Stimulated activated memory B cell treated with anti-CD40 and anti-IgM and Interleukin-4, amounts not matched to agents 10 μg/mL and 1 μg/mL and 100 μg/mL, for 72 hours (primary cell): Measurements from ENCODE around the gene BBS9.
"Not testable (repeated sequence)": the region's sequence is repeated elsewhere in the genome, so short reads cannot be mapped to it uniquely, and the experiment has no call there.

Experiments
- ATAC-seq: fragments of 150-1000 bp; cut with Tn5 transposase; 2 replicates; pipeline ENCODE4 v1.10.0; 2021
- H3K27ac Mint-ChIP-seq: one replicate; pipeline ENCODE4 v1.8.0; 2022; ENCODE audit warnings: mild to moderate bottlenecking, mixed read lengths
- H3K27me3 Mint-ChIP-seq: one replicate; pipeline ENCODE4 v1.8.0; 2022; ENCODE audit warnings: mixed read lengths
- H3K36me3 Mint-ChIP-seq: one replicate; pipeline ENCODE4 v1.8.0; 2022; ENCODE audit warnings: mixed read lengths
- H3K4me1 Mint-ChIP-seq: one replicate; pipeline ENCODE4 v1.8.0; 2022; ENCODE audit warnings: mixed read lengths
- H3K4me3 Mint-ChIP-seq: one replicate; pipeline ENCODE4 v1.8.0; 2022; ENCODE audit warnings: mild to moderate bottlenecking, moderate library complexity, mixed read lengths
- H3K9me3 Mint-ChIP-seq: one replicate; pipeline ENCODE4 v1.8.0; 2022; ENCODE audit warnings: mixed read lengths

BBS9 gene

GRCh38 chr7:33201821-33202220, 72.5 kb downstream of the BBS9 start:
- H3K9me3 Mint-ChIP-seq, result peaks cover 6% of the 10 kb centered on the region
- H3K27ac Mint-ChIP-seq, result no peak overlapping the region
- peaks cover 24% of the 10 kb centered on the region for H3K36me3 Mint-ChIP-seq
- H3K4me3 Mint-ChIP-seq, result no peak overlapping the region
- H3K27me3 Mint-ChIP-seq, result no peaks in the 10 kb centered on the region
- peaks cover 6% of the 10 kb centered on the region for H3K4me1 Mint-ChIP-seq
- ATAC-seq, result no peak

GRCh38 chr7:33210958-33211357, 81.6 kb downstream of the BBS9 start:
- H3K4me1 Mint-ChIP-seq, result no peaks in the 10 kb centered on the region
- no peak for ATAC-seq
- peaks cover 76% of the 10 kb centered on the region for H3K36me3 Mint-ChIP-seq
- no peak overlapping the region for H3K4me3 Mint-ChIP-seq
- H3K27ac Mint-ChIP-seq, result no peak overlapping the region
- H3K9me3 Mint-ChIP-seq, result peaks cover 26% of the 10 kb centered on the region
- H3K27me3 Mint-ChIP-seq, result no peaks in the 10 kb centered on the region

- no peaks in the 10 kb centered on the region for H3K27me3 Mint-ChIP-seq
- H3K9me3 Mint-ChIP-seq, result peaks cover 26% of the 10 kb centered on the region
- H3K36me3 Mint-ChIP-seq, result peaks cover 76% of the 10 kb centered on the region
- H3K4me1 Mint-ChIP-seq, result no peaks in the 10 kb centered on the region
- no peak for ATAC-seq
- no peak overlapping the region for H3K27ac Mint-ChIP-seq
- no peak overlapping the region for H3K4me3 Mint-ChIP-seq
These were observed 82.8 kb downstream of the BBS9 start for GRCh38 chr7:33212144-33212543.

GRCh38 chr7:33215992-33216391, 86.6 kb downstream of the BBS9 start:
- peaks cover 18% of the 10 kb centered on the region for H3K9me3 Mint-ChIP-seq
- no peak overlapping the region for H3K4me3 Mint-ChIP-seq
- no peaks in the 10 kb centered on the region for H3K27me3 Mint-ChIP-seq
- no peak for ATAC-seq
- no peak overlapping the region for H3K27ac Mint-ChIP-seq
- H3K4me1 Mint-ChIP-seq, result no peaks in the 10 kb centered on the region
- peaks cover 60% of the 10 kb centered on the region for H3K36me3 Mint-ChIP-seq

- Mint-ChIP-seq H3K4me1 (no peaks in the 10 kb centered on the region), H3K36me3 (peaks cover 44% of the 10 kb centered on the region), H3K9me3 (peaks cover 6% of the 10 kb centered on the region), H3K4me3 (no peak overlapping the region), H3K27ac (no peak overlapping the region), H3K27me3 (no peaks in the 10 kb centered on the region)
- ATAC-seq, result no peak
These were observed 88.2 kb downstream of the BBS9 start for GRCh38 chr7:33217595-33217994.

- H3K36me3 Mint-ChIP-seq, result peaks cover 30% of the 10 kb centered on the region
- H3K4me3 Mint-ChIP-seq, ATAC-seq, H3K4me1 Mint-ChIP-seq, H3K27ac Mint-ChIP-seq, H3K9me3 Mint-ChIP-seq, H3K27me3 Mint-ChIP-seq: not testable (repeated sequence)
These were observed 89.6 kb downstream of the BBS9 start for GRCh38 chr7:33218841-33219535.

GRCh38 chr7:33220231-33220630, 90.9 kb downstream of the BBS9 start:
- no peak overlapping the region for H3K27ac Mint-ChIP-seq
- H3K4me1 Mint-ChIP-seq, result no peaks in the 10 kb centered on the region
- H3K36me3 Mint-ChIP-seq, result peaks cover 20% of the 10 kb centered on the region
- H3K9me3 Mint-ChIP-seq, result peaks cover 3% of the 10 kb centered on the region
- no peak for ATAC-seq
- H3K4me3 Mint-ChIP-seq, result no peak overlapping the region
- no peaks in the 10 kb centered on the region for H3K27me3 Mint-ChIP-seq

GRCh38 chr7:33221390-33221789, 92.0 kb downstream of the BBS9 start:
- ATAC-seq, result no peak
- Mint-ChIP-seq H3K9me3 (peaks cover 3% of the 10 kb centered on the region), H3K27me3 (no peaks in the 10 kb centered on the region), H3K27ac (no peak overlapping the region), H3K4me1 (no peaks in the 10 kb centered on the region), H3K36me3 (peaks cover 14% of the 10 kb centered on the region), H3K4me3 (no peak overlapping the region)

GRCh38 chr7:33232632-33233145, 103.3 kb downstream of the BBS9 start:
- H3K27ac Mint-ChIP-seq, result no peak overlapping the region
- H3K36me3 Mint-ChIP-seq, result peaks cover 9% of the 10 kb centered on the region
- no peak overlapping the region for H3K4me3 Mint-ChIP-seq
- no peaks in the 10 kb centered on the region for H3K27me3 Mint-ChIP-seq
- ATAC-seq, result no peak
- no peaks in the 10 kb centered on the region for H3K9me3 Mint-ChIP-seq
- H3K4me1 Mint-ChIP-seq, result no peaks in the 10 kb centered on the region

GRCh38 chr7:33233659-33234058, 104.3 kb downstream of the BBS9 start:
- H3K9me3 Mint-ChIP-seq, result no peaks in the 10 kb centered on the region
- peaks cover 9% of the 10 kb centered on the region for H3K36me3 Mint-ChIP-seq
- no peak overlapping the region for H3K4me3 Mint-ChIP-seq
- no peaks in the 10 kb centered on the region for H3K4me1 Mint-ChIP-seq
- ATAC-seq, result no peak
- no peak overlapping the region for H3K27ac Mint-ChIP-seq
- H3K27me3 Mint-ChIP-seq, result no peaks in the 10 kb centered on the region

- H3K27ac Mint-ChIP-seq, result peak overlapping the region; percentile 19
- no peaks in the 10 kb centered on the region for H3K9me3 Mint-ChIP-seq
- ATAC-seq, result no peak
- H3K36me3 Mint-ChIP-seq, result no peaks in the 10 kb centered on the region
- H3K4me1 Mint-ChIP-seq, result no peaks in the 10 kb centered on the region
- H3K4me3 Mint-ChIP-seq, result no peak overlapping the region
- H3K27me3 Mint-ChIP-seq, result no peaks in the 10 kb centered on the region
These were observed 107.7 kb downstream of the BBS9 start for GRCh38 chr7:33237036-33237435.

- no peak overlapping the region for H3K27ac Mint-ChIP-seq
- peaks cover 5% of the 10 kb centered on the region for H3K4me1 Mint-ChIP-seq
- no peaks in the 10 kb centered on the region for H3K9me3 Mint-ChIP-seq
- no peak for ATAC-seq
- H3K36me3 Mint-ChIP-seq, result no peaks in the 10 kb centered on the region
- no peaks in the 10 kb centered on the region for H3K27me3 Mint-ChIP-seq
- no peak overlapping the region for H3K4me3 Mint-ChIP-seq
These were observed 114.0 kb downstream of the BBS9 start for GRCh38 chr7:33243319-33243881.

GRCh38 chr7:33248671-33249070, 119.3 kb downstream of the BBS9 start:
- no peak for ATAC-seq
- peaks cover 5% of the 10 kb centered on the region for H3K4me1 Mint-ChIP-seq
- H3K4me3 Mint-ChIP-seq, result no peak overlapping the region
- peaks cover 22% of the 10 kb centered on the region for H3K36me3 Mint-ChIP-seq
- H3K9me3 Mint-ChIP-seq, result peaks cover 7% of the 10 kb centered on the region
- no peak overlapping the region for H3K27ac Mint-ChIP-seq
- no peaks in the 10 kb centered on the region for H3K27me3 Mint-ChIP-seq

- Mint-ChIP-seq H3K4me1 (peaks cover 4% of the 10 kb centered on the region), H3K9me3 (peaks cover 7% of the 10 kb centered on the region), H3K27ac (no peak overlapping the region), H3K27me3 (no peaks in the 10 kb centered on the region), H3K4me3 (no peak overlapping the region), H3K36me3 (peaks cover 27% of the 10 kb centered on the region)
- ATAC-seq, result no peak
These were observed 121.1 kb downstream of the BBS9 start for GRCh38 chr7:33250421-33250871.

GRCh38 chr7:33251301-33251700, 121.9 kb downstream of the BBS9 start:
- H3K27ac Mint-ChIP-seq, result no peak overlapping the region
- no peaks in the 10 kb centered on the region for H3K27me3 Mint-ChIP-seq
- H3K4me1 Mint-ChIP-seq, result no peaks in the 10 kb centered on the region
- H3K36me3 Mint-ChIP-seq, result peaks cover 27% of the 10 kb centered on the region
- no peak overlapping the region for H3K4me3 Mint-ChIP-seq
- ATAC-seq, result no peak
- peaks cover 7% of the 10 kb centered on the region for H3K9me3 Mint-ChIP-seq

GRCh38 chr7:33258491-33258951, 129.2 kb downstream of the BBS9 start:
- ATAC-seq, result no peak

More at GRCh38 chr7:33258491-33258951, 129.2 kb downstream of the BBS9 start:
- H3K9me3 Mint-ChIP-seq, result no peaks in the 10 kb centered on the region
- no peaks in the 10 kb centered on the region for H3K4me1 Mint-ChIP-seq
- peaks cover 23% of the 10 kb centered on the region for H3K36me3 Mint-ChIP-seq
- no peak overlapping the region for H3K27ac Mint-ChIP-seq
- H3K27me3 Mint-ChIP-seq, result no peaks in the 10 kb centered on the region
- H3K4me3 Mint-ChIP-seq, result no peak overlapping the region
